Activated CD4-positive, CD25-positive, alpha-beta regulatory T cell treated with anti-CD3 and anti-CD28 coated beads, Interleukin-2, amount 50 U/mL, for 24 hours (primary cell): ENCODE data around the gene CACNB4.
"Not testable (repeated sequence)": the region's sequence is repeated elsewhere in the genome, so short reads cannot be mapped to it uniquely, and the experiment has no call there.

Experiments used
- ATAC-seq, 2 donors: fragments of 150-1000 bp; cut with Tn5 transposase; one replicate each; pipeline ENCODE4 v1.10.0; 2021; ENCODE audit warnings: mild to moderate bottlenecking in 1 of 2, moderate library complexity in 1 of 2

The CACNB4 gene

DNA sequence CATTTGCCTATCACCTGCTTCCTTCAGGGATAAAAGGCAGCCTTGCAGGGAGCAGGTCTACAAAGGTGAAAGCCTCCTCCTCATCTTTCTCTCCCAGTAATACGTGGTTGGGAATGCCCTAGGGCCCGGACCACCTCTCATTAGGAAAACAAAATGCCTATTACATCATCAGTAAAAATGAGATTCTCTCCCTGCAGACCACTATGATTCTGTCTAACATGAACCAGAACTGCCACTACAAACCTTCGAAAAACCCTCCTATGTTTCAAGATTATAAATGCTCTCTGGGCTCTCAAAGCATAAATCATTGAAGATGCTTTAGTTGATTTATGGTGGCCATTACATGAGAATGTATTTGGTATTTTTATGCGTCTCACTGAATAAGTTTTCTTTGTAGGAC is 162.2 kb downstream of the CACNB4 start:
- ATAC-seq, result no peak

DNA sequence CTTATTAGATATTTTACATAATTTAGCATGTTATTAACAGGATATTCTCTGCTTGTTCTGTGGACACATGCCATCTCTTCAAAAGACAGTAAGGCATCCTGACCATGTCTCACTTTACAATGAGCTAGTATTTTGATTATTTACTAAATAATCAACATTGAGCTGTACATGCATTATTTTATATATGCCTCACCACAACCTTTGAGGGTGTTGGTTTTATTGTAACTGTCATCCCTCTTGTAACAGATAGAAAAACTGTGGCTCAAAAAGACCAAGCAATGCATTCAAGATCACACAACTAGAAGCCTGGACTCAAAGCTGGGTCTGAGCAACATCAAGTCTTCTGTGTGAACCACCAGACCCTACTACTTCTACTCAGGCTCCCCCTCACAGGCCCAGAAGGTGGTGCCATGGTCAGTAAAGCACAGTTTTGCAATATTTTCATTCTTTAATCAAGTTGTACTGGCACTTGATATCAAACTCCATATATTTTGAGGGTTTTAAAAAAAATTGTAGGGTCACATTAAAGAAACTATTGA is 165.5 kb downstream of the CACNB4 start:
- no peak for ATAC-seq

DNA sequence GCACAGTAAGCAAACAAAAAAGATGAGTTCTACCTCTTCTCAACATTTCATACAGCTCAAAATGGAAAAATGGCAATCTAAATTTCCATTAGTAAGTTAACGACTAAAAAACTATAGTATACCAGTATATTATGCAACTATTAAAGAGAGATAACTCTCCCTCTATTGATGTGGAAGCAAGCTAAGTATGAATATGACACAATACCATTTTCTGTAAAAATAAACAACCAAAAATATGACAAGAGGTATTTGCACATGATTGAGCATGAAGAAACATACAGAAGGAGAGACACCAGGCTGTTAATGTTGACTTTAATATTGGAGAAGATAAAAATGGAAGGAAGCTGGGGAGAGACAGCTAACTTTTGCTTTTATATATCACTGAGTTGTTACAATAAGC is 167.1 kb downstream of the CACNB4 start:
- ATAC-seq, result no peak

DNA sequence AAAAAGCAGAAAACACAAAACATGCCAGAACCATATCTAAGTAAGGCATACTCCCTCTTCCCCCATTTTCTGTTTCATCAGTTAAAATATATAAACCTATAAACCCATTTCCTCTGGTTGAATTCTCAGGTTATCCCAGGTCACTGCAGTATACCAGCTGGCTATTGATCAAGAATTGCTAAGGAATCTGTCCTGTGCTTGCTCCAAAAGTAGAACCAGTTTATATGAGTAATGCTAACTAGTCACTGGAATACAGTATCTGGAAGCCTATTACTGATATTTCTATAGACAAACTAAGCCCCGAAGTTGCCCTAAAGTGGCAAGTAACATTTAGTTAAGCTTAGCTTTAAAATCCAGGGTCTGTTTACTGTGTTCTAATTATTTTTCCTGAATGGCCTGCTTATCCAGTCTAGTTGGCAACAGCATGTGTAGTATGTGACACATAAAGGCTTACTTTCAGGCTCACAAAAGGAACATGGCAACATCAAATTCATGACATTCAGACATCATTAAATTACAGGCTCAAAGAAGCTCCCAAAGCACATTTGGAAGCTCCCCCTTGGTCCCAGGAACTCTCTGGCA is 167.7 kb downstream of the CACNB4 start:
- no peak for ATAC-seq

DNA sequence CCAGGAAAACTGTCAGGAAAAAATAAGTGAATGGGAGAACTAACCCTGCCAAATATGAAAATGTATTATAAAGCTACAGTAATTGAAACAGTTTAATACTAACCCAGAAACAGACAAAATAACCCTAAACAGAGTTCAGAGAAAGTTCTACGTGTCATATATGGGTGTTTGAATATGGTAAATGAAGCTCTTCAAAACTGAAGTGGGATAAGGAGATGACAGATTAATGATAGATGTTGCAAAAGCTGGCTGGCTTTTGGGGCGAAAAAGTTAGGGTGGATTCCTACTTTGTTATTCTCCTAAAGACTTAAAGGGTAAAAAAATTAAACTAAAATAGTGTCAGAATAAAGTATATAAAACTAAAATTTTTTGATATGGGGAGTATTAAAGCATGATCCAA is 168.8 kb downstream of the CACNB4 start:
- ATAC-seq, result no peak

DNA sequence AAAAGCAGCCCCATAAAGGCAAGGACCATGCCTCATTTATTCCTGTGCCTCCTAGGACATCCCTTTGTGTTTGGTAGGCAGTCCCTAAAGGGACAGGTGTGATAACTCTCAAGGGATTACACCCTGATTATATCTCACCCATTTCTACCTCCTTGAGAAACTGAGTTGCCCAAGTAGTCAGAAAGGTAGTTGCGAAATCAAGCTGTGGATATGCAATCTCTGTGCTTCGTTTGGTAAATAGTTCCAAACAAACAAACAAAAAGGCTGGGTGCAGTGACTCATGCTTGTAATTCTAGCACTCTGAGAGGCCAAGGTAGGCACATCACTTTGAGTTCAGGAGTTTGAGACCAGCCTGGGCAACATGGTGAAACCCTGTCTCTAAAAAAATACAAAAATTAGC is 170.5 kb downstream of the CACNB4 start:
- ATAC-seq, result no peak

DNA sequence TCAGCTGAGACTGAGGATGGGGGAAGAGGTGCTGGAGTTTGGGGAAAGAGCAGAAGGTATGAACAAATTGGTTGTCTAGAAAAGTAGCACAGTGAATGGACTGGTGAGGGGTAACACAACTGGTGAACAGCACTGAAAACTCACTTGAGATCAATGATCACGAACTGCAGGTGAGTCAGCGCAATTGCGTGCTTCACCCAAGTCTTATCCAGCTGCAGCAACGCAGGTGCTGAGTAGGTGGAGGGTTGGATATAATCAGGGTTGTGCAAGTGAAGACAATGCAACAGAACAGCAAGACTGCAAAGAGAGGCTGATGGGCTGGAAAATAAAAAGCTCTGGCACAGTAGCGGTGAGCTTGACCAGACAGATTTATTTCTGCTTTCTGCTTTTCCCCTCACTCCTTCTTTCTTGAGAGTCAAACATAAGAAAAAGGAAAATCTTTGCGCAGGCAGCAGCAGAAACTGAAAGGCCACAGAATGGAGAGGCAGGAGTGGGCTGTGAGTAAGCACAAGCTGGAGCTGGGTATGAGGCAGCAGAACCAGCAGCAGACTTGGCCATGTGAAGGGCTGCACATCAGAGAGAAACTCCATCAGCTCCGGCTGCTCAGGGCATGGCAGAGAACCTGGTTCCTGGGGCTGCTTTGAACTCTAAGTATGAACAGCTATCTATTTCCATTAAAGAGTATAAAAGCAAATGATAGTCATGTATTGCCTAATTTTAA is 171.2 kb downstream of the CACNB4 start:
- ATAC-seq, result no peak

DNA sequence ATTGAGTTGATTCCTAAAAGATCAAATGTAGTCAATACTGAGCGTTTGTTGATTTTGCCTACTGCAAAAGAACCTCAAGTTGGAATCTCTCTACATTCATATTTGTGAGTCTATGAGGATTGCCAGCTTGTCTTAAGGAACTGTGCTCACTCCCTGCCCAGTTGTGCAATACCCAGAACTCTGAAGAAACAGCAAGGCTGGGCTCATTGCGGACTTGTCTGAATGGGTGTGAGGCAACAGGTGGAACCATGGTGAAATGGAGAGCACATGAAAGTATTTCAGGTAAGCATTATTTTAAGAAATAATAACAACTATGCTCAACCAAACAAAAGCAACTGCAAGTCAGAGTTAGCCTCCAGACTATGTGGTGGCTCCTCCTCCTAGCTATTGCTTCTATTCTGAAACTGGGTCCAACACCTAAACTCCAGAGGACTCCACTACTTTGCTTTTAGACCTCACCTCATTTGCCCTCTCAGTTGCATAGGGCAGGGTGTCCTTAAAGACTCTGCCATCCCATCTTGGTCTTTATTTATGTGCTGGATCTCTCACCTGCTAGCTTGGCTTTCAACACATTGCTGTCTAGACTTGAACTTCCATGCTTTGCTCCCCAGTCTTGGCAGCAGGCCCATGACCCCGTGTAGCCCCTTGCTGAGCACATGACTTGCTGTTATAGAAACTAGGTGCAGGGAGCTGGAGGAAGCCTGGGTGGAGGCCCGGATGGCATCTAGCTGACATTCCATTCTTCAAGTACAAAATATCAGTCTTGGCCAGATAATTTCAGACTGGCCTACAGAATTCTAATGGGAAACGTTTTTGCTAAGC is 175.8 kb downstream of the CACNB4 start:
- ATAC-seq, result no peak

DNA sequence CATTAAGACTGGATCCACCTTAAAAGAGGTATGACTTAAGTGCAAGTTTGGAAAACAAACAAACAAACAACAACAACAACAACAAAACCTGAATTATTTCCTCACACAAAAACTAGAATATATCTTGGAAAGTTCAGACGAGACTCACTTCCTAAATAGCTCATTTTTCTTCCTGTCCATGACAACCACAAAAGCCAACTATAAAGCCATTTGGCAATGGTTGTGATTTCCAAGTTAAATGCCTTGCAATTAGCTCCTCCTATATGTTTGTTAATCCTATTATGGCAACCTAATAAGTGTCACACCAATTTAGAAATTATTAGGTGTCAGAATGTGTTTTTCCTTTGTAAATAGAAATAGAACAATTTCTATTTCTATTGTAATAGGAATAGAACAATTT is 179.1 kb downstream of the CACNB4 start:
- no peak for ATAC-seq

DNA sequence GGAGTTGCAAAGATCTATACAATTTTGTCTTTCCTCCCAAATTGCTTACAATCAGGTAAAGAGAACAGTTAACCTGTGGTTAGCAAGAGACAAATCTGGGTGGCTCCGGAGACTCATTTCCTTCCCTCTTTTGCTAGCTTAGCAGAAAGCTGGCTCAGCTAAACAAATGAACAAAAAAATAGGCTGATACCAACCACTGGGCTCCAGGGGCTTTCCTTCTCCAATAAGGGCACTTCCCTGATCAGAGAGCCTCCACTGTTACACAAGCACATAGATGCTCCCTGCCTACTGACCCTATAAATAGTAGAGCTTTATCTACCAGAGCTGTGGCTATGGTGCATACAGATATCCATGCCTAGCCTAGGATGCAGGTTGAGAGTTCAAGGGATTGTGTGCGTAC is 180.5 kb downstream of the CACNB4 start:
- no peak for ATAC-seq

DNA sequence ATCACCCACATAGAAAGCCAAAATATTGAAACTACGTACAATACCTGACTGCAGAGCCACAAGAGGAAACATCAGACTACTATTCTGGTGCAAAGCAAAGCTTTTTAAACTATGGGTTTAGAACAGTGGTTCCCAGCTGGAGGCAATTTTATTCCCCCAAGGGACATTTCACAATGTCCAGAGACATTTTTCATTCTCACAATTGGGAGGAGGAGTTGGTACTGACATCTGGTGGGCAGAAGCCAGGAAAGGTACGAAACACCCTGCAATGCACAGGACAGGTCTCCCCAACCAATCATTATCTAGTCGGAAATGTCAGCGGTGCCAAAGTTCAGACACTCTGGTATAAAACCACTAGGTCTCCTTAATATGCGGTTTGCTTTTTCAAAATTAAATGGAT is 182.2 kb downstream of the CACNB4 start:
- no peak for ATAC-seq

DNA sequence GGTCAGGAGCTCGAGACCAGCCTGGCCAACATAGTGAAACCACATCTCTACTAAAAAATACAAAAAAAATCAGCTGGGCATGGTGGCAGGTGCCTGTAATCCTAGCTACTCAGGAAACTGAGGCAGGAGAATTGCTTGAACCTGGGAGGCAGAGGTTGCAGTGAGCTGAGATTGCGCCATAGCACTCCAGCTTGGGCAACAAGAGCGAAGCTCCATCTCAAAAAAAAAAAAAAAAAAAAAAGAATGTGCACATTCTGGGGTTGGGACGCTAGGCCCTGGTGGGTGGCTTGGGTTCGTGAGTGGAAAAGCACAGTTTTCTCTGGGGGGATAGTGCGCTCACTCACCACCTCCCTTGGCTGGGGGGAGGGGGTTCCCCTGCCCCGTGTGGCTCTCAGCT is 183.2 kb downstream of the CACNB4 start:
- ATAC-seq, result not testable (repeated sequence)

DNA sequence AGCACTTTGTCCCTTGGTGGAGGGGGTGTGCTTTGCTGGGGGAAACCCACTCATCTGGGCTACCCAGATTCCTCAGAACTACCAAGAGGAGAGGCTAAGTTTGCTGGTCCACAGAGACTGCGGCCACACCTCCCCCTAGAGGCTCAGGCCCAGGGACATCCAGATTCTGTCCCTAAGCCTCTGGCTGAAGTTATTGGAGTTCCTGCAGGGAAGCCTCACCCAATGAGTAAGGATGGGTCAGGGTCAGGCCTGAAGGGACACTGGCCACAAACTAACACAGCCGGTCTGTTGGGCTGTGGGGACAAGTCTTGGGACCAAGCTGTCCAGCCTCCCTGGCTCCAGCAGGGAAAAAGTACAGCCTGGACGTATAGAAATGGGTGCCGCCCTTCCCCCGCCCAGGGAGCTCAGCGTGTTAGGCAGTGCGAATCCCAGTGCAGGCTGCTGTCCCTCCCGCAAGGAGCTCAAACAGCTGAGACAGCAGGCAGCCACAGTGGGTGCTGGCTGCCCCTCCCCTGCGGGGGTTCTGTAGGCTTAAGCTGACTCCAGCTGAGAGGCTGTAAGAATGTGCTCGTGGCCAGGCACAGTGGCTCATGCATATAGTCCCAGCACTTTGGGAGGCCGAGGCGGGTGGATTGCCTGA is 183.7 kb downstream of the CACNB4 start:
- no peak for ATAC-seq

DNA sequence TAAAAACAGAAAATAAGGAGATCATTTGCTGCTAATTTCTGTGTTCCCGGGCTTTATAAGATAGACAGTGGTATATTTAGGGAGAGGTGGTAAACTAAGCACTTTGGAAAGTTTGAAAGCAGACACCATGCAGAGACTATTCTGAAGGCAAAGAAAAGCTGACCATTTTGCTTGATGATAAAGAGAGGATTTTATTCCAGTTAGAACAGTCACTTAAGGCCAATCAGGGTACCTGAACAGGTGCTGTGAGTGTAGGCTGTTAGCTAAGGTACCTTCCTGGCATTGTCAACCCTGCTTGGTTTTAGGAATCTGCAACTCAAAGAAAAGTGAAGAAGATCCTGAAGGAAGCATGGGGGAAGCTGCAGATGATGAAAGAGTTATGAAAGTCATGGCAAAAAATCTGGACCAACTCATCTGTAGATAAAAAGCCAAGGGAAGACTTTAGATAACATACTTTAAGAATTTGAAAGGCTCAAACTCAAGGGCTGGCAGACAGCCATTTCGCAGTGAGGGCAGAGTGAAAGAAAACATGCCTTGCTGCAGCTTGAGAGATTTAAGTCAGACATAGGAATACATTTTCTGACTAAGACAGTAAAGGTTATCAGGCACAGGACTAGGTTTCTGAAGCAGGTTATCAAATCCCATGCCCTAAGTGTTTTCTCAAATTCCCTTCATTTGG is 190.5 kb downstream of the CACNB4 start:
- no peak for ATAC-seq

DNA sequence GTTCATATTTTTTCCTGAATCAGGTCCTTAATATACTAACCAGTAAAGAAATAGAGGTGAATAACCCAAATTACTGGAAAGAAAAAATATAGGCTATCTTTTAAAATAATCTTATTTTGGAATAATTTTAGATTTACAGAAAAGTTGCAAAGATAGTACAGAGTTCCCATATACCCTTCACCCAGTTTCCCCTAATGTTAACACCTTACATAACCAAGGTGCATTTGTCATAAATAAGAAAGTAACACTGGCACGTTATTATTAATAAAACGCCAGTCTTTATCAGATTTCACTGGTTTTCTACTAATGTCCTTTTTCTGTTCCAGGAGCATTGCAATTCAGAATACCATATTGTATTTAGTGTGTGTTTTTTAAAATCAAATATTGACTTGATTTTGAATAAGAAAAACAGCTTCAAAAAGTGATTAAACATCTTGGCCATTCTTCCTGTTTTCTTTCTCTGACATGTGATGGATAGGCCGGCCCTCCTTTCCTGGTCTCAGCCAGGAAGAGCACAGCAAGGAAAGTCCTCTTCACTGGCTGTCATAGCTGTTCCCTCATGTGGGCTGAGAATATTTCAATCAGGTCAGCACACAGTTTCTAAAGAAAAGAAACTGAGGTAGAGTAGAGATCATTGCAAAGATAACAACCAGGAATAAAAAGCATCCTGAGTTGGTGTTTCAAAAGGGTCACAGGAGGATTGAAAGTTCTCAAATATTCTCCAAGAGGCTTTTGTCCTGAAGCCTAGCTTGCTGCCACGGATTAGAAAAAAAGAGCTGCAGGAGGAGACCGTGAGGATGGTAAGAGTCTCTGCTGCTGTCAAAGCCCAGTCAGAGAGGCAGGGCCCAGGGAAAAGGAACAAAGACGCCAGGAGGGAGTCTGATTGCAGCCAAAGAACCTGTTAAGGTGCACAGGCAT is 191.3 kb downstream of the CACNB4 start:
- no peak for ATAC-seq

DNA sequence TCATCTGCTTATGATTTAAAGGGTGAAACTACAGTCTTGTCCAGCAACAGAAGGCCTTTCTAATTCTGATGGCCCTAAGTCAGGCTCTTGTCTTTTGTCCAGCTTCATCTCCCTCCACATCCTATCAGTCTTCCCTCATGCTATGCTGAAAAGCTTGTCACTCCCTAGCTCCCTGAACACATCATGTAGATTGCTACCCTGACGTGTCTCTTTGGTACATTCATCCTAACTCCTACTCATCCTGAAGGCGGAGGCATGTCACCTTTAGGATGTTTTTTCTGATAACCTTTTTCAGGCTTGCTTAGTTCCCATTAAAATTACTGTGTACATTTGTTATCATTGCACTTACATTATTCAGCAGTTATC is 192.2 kb downstream of the CACNB4 start:
- ATAC-seq, result no peak

DNA sequence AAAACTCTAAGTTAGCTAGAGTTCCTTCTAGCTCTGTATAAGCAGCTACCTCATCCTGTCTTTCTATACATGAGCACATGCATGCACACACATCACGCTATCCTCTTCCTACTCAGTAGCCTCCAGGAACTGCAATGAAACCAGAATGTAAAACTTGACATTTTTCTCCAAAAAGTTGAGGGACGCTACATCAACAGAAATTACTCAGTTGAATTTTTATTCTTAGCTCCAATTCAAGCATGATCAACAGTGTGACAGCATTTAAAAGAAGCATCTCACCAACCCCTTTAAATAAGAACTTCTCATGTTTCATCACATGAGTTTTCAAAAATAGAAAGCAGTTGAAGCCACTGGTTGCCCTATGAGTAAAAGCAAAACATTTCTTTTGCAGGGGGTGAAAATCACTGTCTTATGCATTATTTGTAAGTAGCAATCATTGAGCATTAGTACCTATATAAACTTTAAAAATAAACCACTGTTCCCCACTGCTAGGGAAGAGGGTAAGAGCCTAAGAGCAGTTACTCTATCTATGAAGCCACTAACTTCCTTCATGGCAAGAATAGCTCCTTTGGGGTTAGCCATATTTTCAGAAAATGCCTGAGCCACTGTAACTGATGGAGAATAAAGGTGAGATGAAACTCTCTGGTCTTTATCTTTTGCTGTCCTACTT is 192.7 kb downstream of the CACNB4 start:
- ATAC-seq, result no peak

DNA sequence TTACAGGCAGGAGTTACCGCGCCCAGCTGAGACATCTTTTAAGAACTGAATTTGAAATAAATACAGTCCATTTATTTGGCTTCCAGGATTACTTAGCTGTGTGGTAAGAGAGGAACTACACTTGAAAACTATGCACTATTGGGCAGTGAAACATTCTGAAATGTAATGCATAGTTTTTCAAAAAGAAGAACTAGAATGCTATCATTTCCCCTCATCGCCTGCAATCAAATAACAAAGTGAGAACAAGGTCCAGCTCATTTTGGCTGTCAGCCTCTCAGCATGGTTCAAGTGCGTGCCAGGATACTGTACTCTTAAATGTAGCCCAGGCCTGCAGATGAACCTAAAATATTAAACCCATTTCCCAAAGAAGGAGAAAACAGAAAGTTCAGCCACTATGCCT is 194.0 kb downstream of the CACNB4 start:
- no peak for ATAC-seq

DNA sequence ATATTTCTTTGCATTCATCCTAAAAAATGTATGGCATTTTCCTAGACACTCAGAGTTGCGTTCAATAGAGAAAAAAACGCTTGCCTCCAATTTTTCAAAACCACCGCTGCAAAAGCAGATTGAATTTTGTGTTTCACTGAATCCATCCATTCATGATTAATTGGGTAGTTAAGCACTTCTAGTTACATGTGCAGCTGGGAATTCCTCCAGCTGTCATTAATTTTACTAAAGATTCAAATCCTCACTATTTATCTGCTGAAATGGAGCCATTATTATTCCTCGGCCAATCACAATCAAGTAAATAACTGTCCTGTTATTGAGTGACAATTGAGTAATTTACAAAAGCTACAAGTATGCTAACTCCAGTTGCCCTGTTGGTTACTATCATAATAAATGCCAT is 194.8 kb downstream of the CACNB4 start:
- no peak for ATAC-seq

DNA sequence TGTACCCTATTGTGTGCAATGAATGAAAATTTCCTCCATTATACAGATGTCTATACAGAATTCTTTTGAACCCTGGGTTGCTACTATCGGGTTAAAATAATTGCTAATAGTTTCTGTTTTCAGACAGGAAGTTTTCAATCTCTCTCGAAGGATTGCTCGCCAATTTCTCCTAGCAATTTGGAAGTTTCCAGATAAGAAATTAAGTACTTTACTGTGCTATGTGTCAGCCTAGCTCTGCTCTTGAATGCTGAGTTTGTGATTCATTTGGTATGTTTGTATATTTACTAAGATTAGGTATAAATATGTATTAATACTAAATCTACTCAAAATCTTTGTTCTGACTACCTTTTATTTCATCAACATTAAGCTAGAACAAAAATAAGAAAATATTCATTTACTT is 196.0 kb downstream of the CACNB4 start:
- ATAC-seq, result no peak

DNA sequence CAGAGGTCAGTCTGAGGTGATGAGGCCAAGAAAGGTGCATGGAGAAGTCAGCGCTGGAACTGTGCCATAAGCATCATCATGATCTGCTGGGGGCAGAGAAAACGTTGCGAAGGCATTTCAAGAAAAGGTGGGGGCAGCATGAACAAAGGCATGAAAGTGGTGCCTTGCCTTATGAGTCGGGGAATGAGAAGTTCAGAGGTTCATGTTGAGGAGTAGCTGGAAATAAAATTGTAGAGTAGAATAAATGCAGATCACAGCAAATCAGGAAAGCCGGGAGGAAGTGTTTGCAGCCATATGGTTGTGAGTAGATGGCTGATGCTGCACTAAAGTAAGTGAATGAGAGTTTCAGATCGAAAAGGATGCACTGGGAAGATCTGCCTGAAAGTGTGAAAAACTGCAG is 198.5 kb downstream of the CACNB4 start:
- no peak for ATAC-seq
